GM23338 (cell line): ENCODE measurements around the gene MAP1LC3B2. TPM values are rescaled to one million over a fixed set of nuclear protein-coding genes. Genes with fewer than 3 reads are reported as not detected.

Source experiments
- ATAC-seq: fragments of 200-7000 bp; cut with Tn5 transposase; 3 replicates; pipeline ENCODE4 v1.9.1; 2020
- DNase-seq: peaks from one replicate; pipeline ENCODE4 v3.0.0-alpha.2; 2015; ENCODE audit warnings: low spot score
- H2AFZ ChIP-seq: fragments of 200-600 bp; sonication (generic); 2 replicates; pipeline ENCODE4 v1.8.0; 2016; ENCODE audit warnings: antibody characterized with exemption, mild to moderate bottlenecking, moderate library complexity
- H3F3A ChIP-seq: fragments of 200-600 bp; sonication (generic); replicated peaks from 2 replicates; pipeline ENCODE4 v1.8.0; 2017; ENCODE audit warnings: antibody characterized with exemption, mixed run types, low read depth
- H3K27ac ChIP-seq: fragments of 200-600 bp; sonication (generic); 2 replicates; pipeline ENCODE4 v1.6.1; 2016; ENCODE audit warnings: low read depth
- H3K27me3 ChIP-seq: fragments of 200-600 bp; sonication (generic); 2 replicates; pipeline ENCODE4 v1.8.0; 2016; ENCODE audit warnings: mild to moderate bottlenecking, mixed run types, moderate library complexity; ENCODE audit not compliant: insufficient read depth
- H3K36me3 ChIP-seq: fragments of 200-600 bp; sonication (generic); 2 replicates; pipeline ENCODE4 v1.8.0; 2016; ENCODE audit warnings: mild to moderate bottlenecking; ENCODE audit not compliant: insufficient read depth
- H3K4me1 ChIP-seq: fragments of 200-600 bp; sonication (generic); 2 replicates; pipeline ENCODE4 v1.8.0; 2016; ENCODE audit warnings: mild to moderate bottlenecking, moderate library complexity; ENCODE audit not compliant: insufficient read depth
- H3K4me2 ChIP-seq: fragments of 200-600 bp; sonication (generic); 2 replicates; pipeline ENCODE4 v1.7.1; 2017; ENCODE audit warnings: mixed run types
- H3K4me3 ChIP-seq: fragments of 200-600 bp; sonication (generic); 2 replicates; pipeline ENCODE4 v1.6.1; 2016; ENCODE audit warnings: mixed run types
- H3K79me2 ChIP-seq: fragments of 200-600 bp; sonication (generic); replicated peaks from 2 replicates; pipeline ENCODE4 v1.8.0; 2017; ENCODE audit warnings: mild to moderate bottlenecking; ENCODE audit not compliant: insufficient read depth
- H3K9me2 ChIP-seq: fragments of 200-600 bp; sonication (generic); 2 replicates; pipeline ENCODE4 v1.8.0; 2017; ENCODE audit not compliant: insufficient read depth
- H4K20me1 ChIP-seq: fragments of 200-600 bp; sonication (generic); replicated peaks from 2 replicates; pipeline ENCODE4 v1.8.0; 2017; ENCODE audit warnings: mild to moderate bottlenecking; ENCODE audit not compliant: insufficient read depth
- H3K27ac Mint-ChIP-seq: 2 replicates; pipeline ENCODE4 v1.8.0; 2020; ENCODE audit warnings: inconsistent platforms, mild to moderate bottlenecking, moderate library complexity, mixed read lengths
- H3K27me3 Mint-ChIP-seq: 3 replicates; pipeline ENCODE4 v1.8.0; 2022; ENCODE audit warnings: low read depth, mild to moderate bottlenecking, moderate library complexity, mixed read lengths, inconsistent platforms; ENCODE audit not compliant: insufficient read depth, poor library complexity
- H3K36me3 Mint-ChIP-seq: 3 replicates; pipeline ENCODE4 v1.8.0; 2021; ENCODE audit warnings: low read depth, mild to moderate bottlenecking, inconsistent platforms, moderate library complexity, mixed read lengths
- H3K4me1 Mint-ChIP-seq: 3 replicates; pipeline ENCODE4 v1.8.0; 2020; ENCODE audit warnings: mild to moderate bottlenecking, inconsistent platforms, mixed read lengths
- H3K4me3 Mint-ChIP-seq: 3 replicates; pipeline ENCODE4 v1.8.0; 2021; ENCODE audit warnings: moderate library complexity, mild to moderate bottlenecking, inconsistent platforms, mixed read lengths
- H3K9me3 Mint-ChIP-seq: 3 replicates; pipeline ENCODE4 v1.8.0; 2020; ENCODE audit warnings: moderate library complexity, mild to moderate bottlenecking, inconsistent platforms, mixed read lengths
- CREB1 ChIP-seq: fragments of 250-450 bp; sonication (Bioruptor Pico); IDR thresholded peaks from 2 replicates; pipeline ENCODE4 v1.5.0; 2020; ENCODE audit warnings: low read depth, mild to moderate bottlenecking, moderate library complexity
- CTCF ChIP-seq, 2 experiments: fragments of 200-600 bp in 1 of 2; sonication (generic) in 1 of 2; conservative IDR thresholded peaks; 2 replicates each; pipeline versions ENCODE4 v1.5.1 to v1.6.1; 2016 to 2017; ENCODE audit warnings: antibody characterized with exemption in 2 of 2, low read depth in 2 of 2, mild to moderate bottlenecking in 2 of 2, moderate library complexity in 1 of 2
- EZH2 ChIP-seq: fragments of 200-600 bp; sonication (generic); IDR thresholded peaks from one replicate; pipeline ENCODE4 v1.8.0; 2017; ENCODE audit warnings: antibody characterized with exemption, mild to moderate bottlenecking, low read depth; ENCODE audit not compliant: unreplicated experiment
- EZH2phosphoT487 ChIP-seq: fragments of 200-600 bp; sonication (generic); IDR thresholded peaks from one replicate; pipeline ENCODE4 v1.8.1; 2018; ENCODE audit warnings: antibody characterized with exemption; ENCODE audit not compliant: unreplicated experiment
- POLR2AphosphoS5 ChIP-seq: IDR thresholded peaks from 2 replicates; pipeline ENCODE4 v1.6.1; 2016; ENCODE audit warnings: antibody characterized with exemption, low read depth
- REST ChIP-seq: IDR thresholded peaks from one replicate; pipeline ENCODE4 v1.6.1; 2018; ENCODE audit warnings: antibody characterized with exemption; ENCODE audit not compliant: unreplicated experiment
- ZNF114 ChIP-seq: fragments of 250-450 bp; sonication (Bioruptor Pico); IDR thresholded peaks from 2 replicates; pipeline ENCODE4 v1.5.0; 2020; ENCODE audit warnings: mild to moderate bottlenecking, moderate library complexity
- ZNF331 ChIP-seq: fragments of 250-450 bp; sonication (Bioruptor Pico); IDR thresholded peaks from 2 replicates; pipeline ENCODE4 v1.5.0; 2020; ENCODE audit warnings: low read depth, mild to moderate bottlenecking, moderate library complexity
- polyA plus RNA-seq: library from polyadenylated mRNA; unstranded; fragments of >200 nt; fragmentation: Nextera tagmentation; extraction: Ambion mirVana; gene quantifications from 2 replicates; pipeline ENCODE4 v1.2.1, GENCODE V29; 2016
- total RNA-seq: library from RNA; depleted of rRNA; stranded (reverse); fragments of >200 nt; shearing (Covaris generic); gene quantifications from 2 replicates; pipeline ENCODE4 v1.2.3, GENCODE V29; 2014
- TF ChIP-seq, protein P1 (sequence below): IDR thresholded peaks from 2 replicates; pipeline ENCODE4 v1.6.1; 2016; ENCODE audit warnings: antibody characterized with exemption

The MAP1LC3B2 gene
- total and polyA plus RNA-seq, 2 experiments from 2014 or later, result 1.3 to 6.7 TPM

- no peaks in the 10 kb centered on the region for H3K27me3 ChIP-seq
- peak; percentile 83 for ATAC-seq
- H3K4me3 Mint-ChIP-seq, result peak overlapping the region; percentile 36; the same call in 2 of the 3 replicates
- TF ChIP-seq CREB1 (CRISPR knock-in tag), result no peak
- TF ChIP-seq ZNF331 (CRISPR knock-in tag), result no peak
- no peak for TF ChIP-seq EZH2phosphoT487
- no peak for TF ChIP-seq ZNF114 (CRISPR knock-in tag)
- no peak for TF ChIP-seq EZH2
- TF ChIP-seq REST, result no peak
- TF ChIP-seq, protein P1, sequence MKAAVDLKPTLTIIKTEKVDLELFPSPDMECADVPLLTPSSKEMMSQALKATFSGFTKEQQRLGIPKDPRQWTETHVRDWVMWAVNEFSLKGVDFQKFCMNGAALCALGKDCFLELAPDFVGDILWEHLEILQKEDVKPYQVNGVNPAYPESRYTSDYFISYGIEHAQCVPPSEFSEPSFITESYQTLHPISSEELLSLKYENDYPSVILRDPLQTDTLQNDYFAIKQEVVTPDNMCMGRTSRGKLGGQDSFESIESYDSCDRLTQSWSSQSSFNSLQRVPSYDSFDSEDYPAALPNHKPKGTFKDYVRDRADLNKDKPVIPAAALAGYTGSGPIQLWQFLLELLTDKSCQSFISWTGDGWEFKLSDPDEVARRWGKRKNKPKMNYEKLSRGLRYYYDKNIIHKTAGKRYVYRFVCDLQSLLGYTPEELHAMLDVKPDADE, result no peak
- no peak for TF ChIP-seq POLR2AphosphoS5
- TF ChIP-seq CTCF (conservative IDR thresholded peaks at IDR 0.05; ENCODE audit: low read depth in 2 of 2), result peak in 1 of 2 experiments; percentile 29; a peak in 1 of 4 replicates
- peak; percentile 83 for DNase-seq
- H3F3A ChIP-seq, result no peaks in the 10 kb centered on the region
- H2AFZ ChIP-seq, result peak overlapping the region; percentile 100
- no peak overlapping the region for H3K27ac ChIP-seq
- no peaks in the 10 kb centered on the region for H3K9me2 ChIP-seq
- no peaks in the 10 kb centered on the region; the same call in 2 of the 3 replicates for H3K36me3 Mint-ChIP-seq
- no peaks in the 10 kb centered on the region for H4K20me1 ChIP-seq
- H3K4me2 ChIP-seq, result peak overlapping the region; percentile 74
- peaks cover 18% of the 10 kb centered on the region for H3K4me1 ChIP-seq
- H3K36me3 ChIP-seq, result no peaks in the 10 kb centered on the region
- H3K27ac Mint-ChIP-seq, result no peak overlapping the region
- peaks cover 12% of the 10 kb centered on the region for H3K27me3 Mint-ChIP-seq
- no peaks in the 10 kb centered on the region for H3K79me2 ChIP-seq
- no peaks in the 10 kb centered on the region; the same call in 2 of the 3 replicates for H3K9me3 Mint-ChIP-seq
- peaks cover 42% of the 10 kb centered on the region for H3K4me1 Mint-ChIP-seq
- peak overlapping the region; percentile 39 for H3K4me3 ChIP-seq
These were observed 34.2 kb upstream of the MAP1LC3B2 start for GRCh38 chr12:116524964-116525379.
